Measurements from ENCODE around the gene RCAN1. TPM values are rescaled to one million over a fixed set of nuclear protein-coding genes. Genes with fewer than 3 reads are reported as not detected.

Gene RCAN1
- polyA plus RNA-seq, 1 donor (not counting 4 experiments of a cell fraction or from before 2014, with no cell fraction given), result 21.3 TPM

- Histone ChIP-seq H3K79me2 (ENCODE audit: control insufficient read depth, insufficient read depth, low read length) (no peaks in the 10 kb centered on the region), H3K4me2 (ENCODE audit: control insufficient read depth, extremely low read depth, insufficient read depth, low read depth, low read length) (no peak overlapping the region), H3K4me1 (ENCODE audit: control insufficient read depth, extremely low read depth, insufficient read depth, low read length) (no peaks in the 10 kb centered on the region), H4K20me1 (ENCODE audit: control insufficient read depth, extremely low read depth, insufficient read depth, low read length) (no peaks in the 10 kb centered on the region), H2AFZ (ENCODE audit: control insufficient read depth, low read length) (no peak overlapping the region), H3K9ac (ENCODE audit: control insufficient read depth, extremely low read depth, insufficient read depth, low read length) (no peak overlapping the region), H3K9me1 (ENCODE audit: control insufficient read depth, extremely low read depth, insufficient read depth, low read length) (no peaks in the 10 kb centered on the region), H3K9me3 (ENCODE audit: control insufficient read depth, low read depth, low read length) (no peaks in the 10 kb centered on the region), H3K36me3 (ENCODE audit: control insufficient read depth in 2 of 2, extremely low read depth in 1 of 2, insufficient read depth in 2 of 2, low read length in 2 of 2) (peaks cover 7 to 8% of the 10 kb centered on the region in 2 experiments), H3K27me3 (ENCODE audit: control insufficient read depth, extremely low read depth, insufficient read depth, low read length) (no peaks in the 10 kb centered on the region), H3K4me3 (ENCODE audit: control insufficient read depth in 2 of 3, extremely low read depth in 1 of 3, insufficient read depth in 2 of 3, low read depth in 1 of 3, low read length in 3 of 3) (no peak overlapping the region), H3K27ac (ENCODE audit: control insufficient read depth, insufficient read depth, low read length) (no peak overlapping the region)
- TF ChIP-seq EZH2 (IDR thresholded peaks at IDR 0.05; ENCODE audit: low read length) (no peak), CTCF (optimal IDR thresholded peaks at IDR 0.05 in 1 of 3, IDR thresholded peaks at IDR 0.05 in 1 of 3, conservative IDR thresholded peaks at IDR 0.05 in 1 of 3; ENCODE audit: extremely low read depth in 1 of 3, insufficient read depth in 2 of 3, low read length in 3 of 3) (no peak)
- dilution Hi-C loops (cut with MboI; ENCODE audit: extremely low pct_ligation_motif_present, low sequenced_read_pairs), result no loop called here
- FAIRE-seq (no peak), DNase-seq (ENCODE audit: low read depth, low spot score) (no peak)
These were observed 97.9 kb downstream of the RCAN1 start for GRCh38 chr21:34517039-34517438.

- Histone ChIP-seq H3K4me2 (ENCODE audit: control insufficient read depth, extremely low read depth, insufficient read depth, low read depth, low read length) (no peak overlapping the region), H3K36me3 (ENCODE audit: control insufficient read depth in 2 of 2, extremely low read depth in 1 of 2, insufficient read depth in 2 of 2, low read length in 2 of 2) (peaks cover 0 to 3% of the 10 kb centered on the region in 2 experiments), H3K9ac (ENCODE audit: control insufficient read depth, extremely low read depth, insufficient read depth, low read length) (no peak overlapping the region), H3K27ac (ENCODE audit: control insufficient read depth, insufficient read depth, low read length) (no peak overlapping the region), H2AFZ (ENCODE audit: control insufficient read depth, low read length) (no peak overlapping the region), H3K9me3 (ENCODE audit: control insufficient read depth, low read depth, low read length) (no peaks in the 10 kb centered on the region), H3K79me2 (ENCODE audit: control insufficient read depth, insufficient read depth, low read length) (no peaks in the 10 kb centered on the region), H3K4me3 (ENCODE audit: control insufficient read depth in 2 of 3, extremely low read depth in 1 of 3, insufficient read depth in 2 of 3, low read depth in 1 of 3, low read length in 3 of 3) (no peak overlapping the region), H3K4me1 (ENCODE audit: control insufficient read depth, extremely low read depth, insufficient read depth, low read length) (no peaks in the 10 kb centered on the region), H4K20me1 (ENCODE audit: control insufficient read depth, extremely low read depth, insufficient read depth, low read length) (no peaks in the 10 kb centered on the region), H3K27me3 (ENCODE audit: control insufficient read depth, extremely low read depth, insufficient read depth, low read length) (no peaks in the 10 kb centered on the region), H3K9me1 (ENCODE audit: control insufficient read depth, extremely low read depth, insufficient read depth, low read length) (no peaks in the 10 kb centered on the region)
- FAIRE-seq (no peak), DNase-seq (ENCODE audit: low read depth, low spot score) (no peak)
- dilution Hi-C loops (cut with MboI; ENCODE audit: extremely low pct_ligation_motif_present, low sequenced_read_pairs), result no loop called here
- TF ChIP-seq EZH2 (IDR thresholded peaks at IDR 0.05; ENCODE audit: low read length), result no peak
- TF ChIP-seq CTCF (optimal IDR thresholded peaks at IDR 0.05 in 1 of 3, IDR thresholded peaks at IDR 0.05 in 1 of 3, conservative IDR thresholded peaks at IDR 0.05 in 1 of 3; ENCODE audit: extremely low read depth in 1 of 3, insufficient read depth in 2 of 3, low read length in 3 of 3), result no peak
These were observed 100.3 kb downstream of the RCAN1 start for GRCh38 chr21:34514576-34515115.
